Peyer's patch (tissue), 4 donors: Measurements from ENCODE around the gene PRKCZ. TPM values are rescaled to one million over a fixed set of nuclear protein-coding genes. Genes with fewer than 3 reads are reported as not detected.

Experiments
- DNase-seq, 3 donors: peaks; one replicate each; pipeline ENCODE4 v3.0.0-alpha.2; 2017 to 2019
- H3K27ac ChIP-seq, 4 donors: fragments of 200-600 bp; sonication (generic); one replicate each; pipeline ENCODE4 v1.5.1; 2016 to 2019
- H3K27me3 ChIP-seq, 2 donors: fragments of 200-600 bp; sonication (generic); one replicate each; pipeline ENCODE4 v1.5.1; 2019
- H3K36me3 ChIP-seq, 3 donors: fragments of 200-600 bp; sonication (generic); one replicate each; pipeline ENCODE4 v1.5.1; 2016 to 2019
- H3K4me1 ChIP-seq, 4 donors: fragments of 200-600 bp; sonication (generic); one replicate each; pipeline ENCODE4 v1.5.1; 2016 to 2019
- H3K4me3 ChIP-seq, 4 donors: fragments of 200-600 bp; sonication (generic); 1 replicate in 3 of 4; 2 replicates in 1 of 4; pipeline ENCODE4 v1.5.1; 2016 to 2019; ENCODE audit warnings: mild to moderate bottlenecking in 1 of 4
- H3K9me3 ChIP-seq, 4 donors: fragments of 200-600 bp; sonication (generic); one replicate each; pipeline ENCODE4 v1.5.1; 2016 to 2019; ENCODE audit warnings: mild to moderate bottlenecking in 1 of 4
- CTCF ChIP-seq, 6 experiments: fragments of 450-650 bp in 4 of 6; fragments of 200-600 bp in 2 of 6; sonication (generic) in 1 of 6; IDR thresholded peaks; one replicate each; pipeline ENCODE4 v1.5.1; 2017 to 2019; ENCODE audit warnings: antibody characterized with exemption in 6 of 6, mild to moderate bottlenecking in 3 of 6, moderate library complexity in 1 of 6
- POLR2A ChIP-seq, 2 donors: fragments of 450-650 bp; IDR thresholded peaks; one replicate each; pipeline ENCODE4 v1.5.1; 2017; ENCODE audit warnings: antibody characterized with exemption in 2 of 2, mild to moderate bottlenecking in 2 of 2, moderate library complexity in 2 of 2
- total RNA-seq, 4 donors: library from RNA; depleted of rRNA; stranded (reverse); fragments of >200 nt; gene quantifications; one replicate each; pipeline ENCODE4 v1.1.0, GENCODE V29; 2016

The PRKCZ gene
- total RNA-seq, 4 donors from 2014 or later, result 51.2 to 105 (median 93.6) TPM

- Histone ChIP-seq H3K4me1 (peaks cover 0 to 9% (median 3%) of the 10 kb centered on the region in 4 donors), H3K27me3 (no peaks in the 10 kb centered on the region), H3K4me3 (no peak overlapping the region), H3K36me3 (no peaks in the 10 kb centered on the region), H3K27ac (no peak overlapping the region), H3K9me3 (no peaks in the 10 kb centered on the region)
- no peak for DNase-seq
- TF ChIP-seq POLR2A (IDR thresholded peaks at IDR 0.05) (no peak), CTCF (IDR thresholded peaks at IDR 0.05) (no peak)
These were observed 174.0 kb downstream of the PRKCZ start for GRCh38 chr1:2224170-2224584.

- H3K27me3 ChIP-seq, result no peaks in the 10 kb centered on the region
- no peak for DNase-seq
- no peak overlapping the region for H3K4me3 ChIP-seq
- no peaks in the 10 kb centered on the region for H3K36me3 ChIP-seq
- peaks cover 0 to 16% (median 5%) of the 10 kb centered on the region in 4 donors for H3K4me1 ChIP-seq
- no peaks in the 10 kb centered on the region for H3K9me3 ChIP-seq
- no peak overlapping the region for H3K27ac ChIP-seq
- no peak for TF ChIP-seq CTCF (IDR thresholded peaks at IDR 0.05)
- no peak for TF ChIP-seq POLR2A (IDR thresholded peaks at IDR 0.05)
These were observed 174.6 kb downstream of the PRKCZ start for GRCh38 chr1:2224631-2225428.

- peaks cover 1 to 30% (median 22%) of the 10 kb centered on the region in 4 donors for H3K4me1 ChIP-seq
- H3K27ac ChIP-seq, result peak overlapping the region; percentile 94 to 100 (median 98)
- no peaks in the 10 kb centered on the region for H3K27me3 ChIP-seq
- no peak for TF ChIP-seq CTCF (IDR thresholded peaks at IDR 0.05)
- no peak for TF ChIP-seq POLR2A (IDR thresholded peaks at IDR 0.05)
- H3K4me3 ChIP-seq, result peak overlapping the region; percentile 77 to 97 (median 90)
- no peaks in the 10 kb centered on the region for H3K36me3 ChIP-seq
- peak in 1 of 3 donors; percentile 60 for DNase-seq
- no peaks in the 10 kb centered on the region for H3K9me3 ChIP-seq
These were observed 176.5 kb downstream of the PRKCZ start for GRCh38 chr1:2226525-2227345.

- Histone ChIP-seq H3K4me3 (peak overlapping the region; percentile 77 to 97 (median 90)), H3K9me3 (no peaks in the 10 kb centered on the region)
- TF ChIP-seq CTCF (IDR thresholded peaks at IDR 0.05), result peak in 4 of 6 experiments; percentile 21 to 54 (median 42)
- TF ChIP-seq POLR2A (IDR thresholded peaks at IDR 0.05), result peak in 1 of 2 donors; percentile 84
These were observed 177.3 kb downstream of the PRKCZ start for GRCh38 chr1:2227346-2228156.

GRCh38 chr1:2228157-2228594, 178.0 kb downstream of the PRKCZ start, which contains the start of gene SKI:
TSS of gene SKI (plus strand) at chr1:2228319. CDS start at chr1:2228767, 448 bp downstream.
- Histone ChIP-seq H3K4me1 (peaks cover 8 to 39% (median 35%) of the 10 kb centered on the region in 4 donors), H3K4me3 (peak within 1 kb of the TSS; percentile 87 to 97 (median 92)), H3K36me3 (no peaks in the 10 kb centered on the region), H3K27me3 (no peaks in the 10 kb centered on the region), H3K27ac (peak within 1 kb of the TSS; percentile 94 to 100 (median 98)), H3K9me3 (no peaks in the 10 kb centered on the region)
- TF ChIP-seq POLR2A (IDR thresholded peaks at IDR 0.05) (no peak), CTCF (IDR thresholded peaks at IDR 0.05) (no peak)
- DNase-seq, result no peak

More at GRCh38 chr1:2227346-2228156, 177.3 kb downstream of the PRKCZ start:
- H3K36me3 ChIP-seq, result no peaks in the 10 kb centered on the region
- DNase-seq, result peak; percentile 90 to 98 (median 97)
- H3K4me1 ChIP-seq, result peaks cover 4 to 36% (median 29%) of the 10 kb centered on the region in 4 donors
- H3K27me3 ChIP-seq, result no peaks in the 10 kb centered on the region
- peak overlapping the region; percentile 94 to 100 (median 98) for H3K27ac ChIP-seq
